BLaER1 treated with 17β-estradiol and CSF1 and Interleukin-3, amounts not matched to agents 10 nM and 100 nM (cell line): ENCODE data around the gene METAP1D.
"Not testable (repeated sequence)": the region's sequence is repeated elsewhere in the genome, so short reads cannot be mapped to it uniquely, and the experiment has no call there.

Source experiments
- H3K27ac ChIP-seq, 11 experiments: shearing (Covaris generic); formaldehyde crosslinking; 2 replicates each; pipeline ENCODE4 v1.8.1; 2022
- H3K27me3 ChIP-seq, 11 experiments: shearing (Covaris generic); formaldehyde crosslinking; 2 replicates each; pipeline ENCODE4 v1.8.1; 2022
- H3K36me3 ChIP-seq, 11 experiments: shearing (Covaris generic); formaldehyde crosslinking; 2 replicates each; pipeline ENCODE4 v1.8.1; 2022
- H3K4me1 ChIP-seq, 10 experiments: shearing (Covaris generic); formaldehyde crosslinking; 2 replicates each; pipeline ENCODE4 v1.8.1; 2022
- H3K4me2 ChIP-seq, 11 experiments: shearing (Covaris generic); formaldehyde crosslinking; 2 replicates each; pipeline ENCODE4 v1.8.1; 2022
- H3K4me3 ChIP-seq, 10 experiments: shearing (Covaris generic); formaldehyde crosslinking; 2 replicates each; pipeline ENCODE4 v1.8.1; 2022
- H3K9ac ChIP-seq, 11 experiments: shearing (Covaris generic); formaldehyde crosslinking; 2 replicates each; pipeline ENCODE4 v1.8.1; 2022
- H3K9me3 ChIP-seq, 11 experiments: shearing (Covaris generic); formaldehyde crosslinking; replicated peaks in 1 of 11; 2 replicates each; pipeline ENCODE4 v1.8.1; 2022
- H4K20me1 ChIP-seq, 11 experiments: shearing (Covaris generic); formaldehyde crosslinking; 2 replicates each; pipeline ENCODE4 v1.8.1; 2022
- Cebpa-rat ChIP-seq, 11 experiments: shearing (Covaris generic); IDR thresholded peaks; 2 replicates each; pipeline ENCODE4 v1.8.1; 2022

The METAP1D gene

GRCh38 chr2:171985076-171985475, 14.7 kb upstream of the METAP1D start:
- Histone ChIP-seq H3K36me3 (peaks cover 36 to 70% (median 48%) of the 10 kb centered on the region in 11 experiments), H3K4me2 (no peak overlapping the region), H3K4me3 (no peak overlapping the region), H3K27ac (no peak overlapping the region), H3K9ac (no peak overlapping the region), H3K4me1 (no peaks in the 10 kb centered on the region), H3K9me3 (no peaks in the 10 kb centered on the region), H3K27me3 (no peaks in the 10 kb centered on the region), H4K20me1 (no peaks in the 10 kb centered on the region)
- TF ChIP-seq Cebpa-rat (IDR thresholded peaks at IDR 0.05), result no peak

- H3K9ac ChIP-seq, result no peak overlapping the region
- H3K9me3 ChIP-seq, result no peaks in the 10 kb centered on the region
- H3K4me1 ChIP-seq, result no peaks in the 10 kb centered on the region
- TF ChIP-seq Cebpa-rat (IDR thresholded peaks at IDR 0.05), result no peak
- no peak overlapping the region for H3K4me2 ChIP-seq
- no peaks in the 10 kb centered on the region for H3K27me3 ChIP-seq
- H3K36me3 ChIP-seq, result peaks cover 23 to 53% (median 32%) of the 10 kb centered on the region in 11 experiments
- no peak overlapping the region for H3K4me3 ChIP-seq
- H3K27ac ChIP-seq, result no peak overlapping the region
- no peaks in the 10 kb centered on the region for H4K20me1 ChIP-seq
Measured at GRCh38 chr2:171986778-171987177, 13.0 kb upstream of the METAP1D start.

- H3K36me3 ChIP-seq, result peaks cover 0 to 12% (median 5%) of the 10 kb centered on the region in 11 experiments; a peak in 7 of 22 replicates
- H3K4me1 ChIP-seq, result peaks cover 0 to 2% (median 0%) of the 10 kb centered on the region in 10 experiments; a peak in 1 of 20 replicates
- H3K27me3 ChIP-seq, result no peaks in the 10 kb centered on the region
- H3K9me3 ChIP-seq, result no peaks in the 10 kb centered on the region
- no peak for TF ChIP-seq Cebpa-rat (IDR thresholded peaks at IDR 0.05)
- H4K20me1 ChIP-seq, result no peaks in the 10 kb centered on the region
- H3K27ac ChIP-seq, result no peak overlapping the region
- no peak overlapping the region for H3K9ac ChIP-seq
- H3K4me2 ChIP-seq, result no peak overlapping the region
- no peak overlapping the region for H3K4me3 ChIP-seq
Measured at GRCh38 chr2:171991027-171991426, 8.7 kb upstream of the METAP1D start.

GRCh38 chr2:171995586-171995985, 4.2 kb upstream of the METAP1D start:
- H3K4me2 ChIP-seq, result no peak overlapping the region
- no peaks in the 10 kb centered on the region for H3K36me3 ChIP-seq
- H3K9me3 ChIP-seq, result no peaks in the 10 kb centered on the region
- H3K4me1 ChIP-seq, result peaks cover 10 to 18% (median 12%) of the 10 kb centered on the region in 10 experiments; a peak in 19 of 20 replicates
- no peak overlapping the region for H3K9ac ChIP-seq
- H3K27me3 ChIP-seq, result no peaks in the 10 kb centered on the region
- no peak overlapping the region for H3K27ac ChIP-seq
- H4K20me1 ChIP-seq, result no peaks in the 10 kb centered on the region
- no peak for TF ChIP-seq Cebpa-rat (IDR thresholded peaks at IDR 0.05)
- H3K4me3 ChIP-seq, result no peak overlapping the region

- no peak for TF ChIP-seq Cebpa-rat (IDR thresholded peaks at IDR 0.05)
- H3K9ac ChIP-seq, result no peak overlapping the region
- H3K36me3 ChIP-seq, result no peaks in the 10 kb centered on the region
- H3K9me3 ChIP-seq, result no peaks in the 10 kb centered on the region
- H4K20me1 ChIP-seq, result no peaks in the 10 kb centered on the region
- H3K4me3 ChIP-seq, result no peak overlapping the region
- H3K27ac ChIP-seq, result no peak overlapping the region
- H3K4me1 ChIP-seq, result peaks cover 14 to 22% (median 16%) of the 10 kb centered on the region in 10 experiments; a peak in 19 of 20 replicates
- no peaks in the 10 kb centered on the region for H3K27me3 ChIP-seq
- no peak overlapping the region for H3K4me2 ChIP-seq
Measured at GRCh38 chr2:171996021-171996420, 3.7 kb upstream of the METAP1D start.

- not testable (repeated sequence) for H3K27me3 ChIP-seq, H3K9me3 ChIP-seq, H3K4me2 ChIP-seq, H3K27ac ChIP-seq, H4K20me1 ChIP-seq, H3K36me3 ChIP-seq, H3K4me3 ChIP-seq, H3K9ac ChIP-seq
- peaks cover 14 to 28% (median 20%) of the 10 kb centered on the region in 10 experiments; a peak in 19 of 20 replicates for H3K4me1 ChIP-seq
Measured at GRCh38 chr2:171997031-171997430, 2.7 kb upstream of the METAP1D start.

- Histone ChIP-seq H3K4me2 (peak overlapping the region; percentile 73 to 94 (median 81)), H3K4me3 (peak overlapping the region; percentile 64 to 82 (median 70)), H3K36me3 (no peaks in the 10 kb centered on the region), H3K9ac (peak overlapping the region; percentile 69 to 83 (median 82); a peak in 21 of 22 replicates), H3K27me3 (no peaks in the 10 kb centered on the region), H4K20me1 (no peaks in the 10 kb centered on the region), H3K9me3 (no peaks in the 10 kb centered on the region), H3K4me1 (peaks cover 14 to 28% (median 20%) of the 10 kb centered on the region in 10 experiments; a peak in 19 of 20 replicates), H3K27ac (peak overlapping the region in 9 of 11 experiments; percentile 70 to 87 (median 80); a peak in 15 of 22 replicates)
- no peak for TF ChIP-seq Cebpa-rat (IDR thresholded peaks at IDR 0.05)
Measured at GRCh38 chr2:171999161-171999560, 592 bp upstream of the METAP1D start.

GRCh38 chr2:172000696-172001361, 1.1 kb downstream of the METAP1D start:
- Histone ChIP-seq H3K27ac (peak overlapping the region in 9 of 11 experiments; percentile 70 to 87 (median 80); a peak in 17 of 22 replicates), H3K27me3 (no peaks in the 10 kb centered on the region), H3K9ac (peak overlapping the region in 10 of 11 experiments; percentile 69 to 83 (median 82); a peak in 16 of 22 replicates), H3K4me2 (peak overlapping the region; percentile 73 to 94 (median 81)), H4K20me1 (no peaks in the 10 kb centered on the region), H3K36me3 (no peaks in the 10 kb centered on the region), H3K4me1 (peaks cover 19 to 34% (median 20%) of the 10 kb centered on the region in 10 experiments; a peak in 19 of 20 replicates), H3K9me3 (no peaks in the 10 kb centered on the region), H3K4me3 (peak overlapping the region in 9 of 10 experiments; percentile 66 to 82 (median 71); a peak in 17 of 20 replicates)
- TF ChIP-seq Cebpa-rat (IDR thresholded peaks at IDR 0.05), result no peak

- Histone ChIP-seq H3K4me3 (no peak overlapping the region), H3K9ac (no peak overlapping the region), H3K36me3 (peaks cover 0 to 4% (median 0%) of the 10 kb centered on the region in 11 experiments; a peak in 2 of 22 replicates), H3K27ac (no peak overlapping the region), H3K9me3 (peaks cover 0 to 23% (median 4%) of the 10 kb centered on the region in 11 experiments; a peak in 6 of 22 replicates), H4K20me1 (no peaks in the 10 kb centered on the region), H3K4me1 (peaks cover 20 to 42% (median 25%) of the 10 kb centered on the region in 10 experiments), H3K27me3 (no peaks in the 10 kb centered on the region), H3K4me2 (no peak overlapping the region)
- no peak for TF ChIP-seq Cebpa-rat (IDR thresholded peaks at IDR 0.05)
Measured at GRCh38 chr2:172007372-172007771, 7.6 kb downstream of the METAP1D start.
